ENCODE results near the gene GPR39.

DNA sequence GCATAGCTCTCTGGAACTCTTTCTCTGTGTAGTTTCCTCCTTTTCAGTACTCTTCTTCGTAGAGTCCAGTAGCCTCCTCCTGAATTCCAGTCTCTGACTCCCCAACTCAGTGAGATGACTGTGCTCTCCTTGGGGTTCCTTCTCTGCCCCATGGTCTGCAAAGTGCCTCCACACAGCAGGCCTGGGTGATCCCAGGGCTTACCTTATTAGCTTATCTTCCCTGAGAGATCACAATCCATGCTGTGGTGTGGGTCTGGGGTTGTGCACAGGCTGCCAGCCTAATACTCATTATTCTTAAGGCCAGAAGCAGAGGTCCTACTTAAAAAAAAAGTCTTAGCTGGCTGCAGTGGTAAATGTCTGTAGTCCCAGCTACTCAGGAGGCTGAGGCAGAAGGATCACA lies 4.6 kb upstream of the GPR39 start:
- TF ChIP-seq, protein P1, sequence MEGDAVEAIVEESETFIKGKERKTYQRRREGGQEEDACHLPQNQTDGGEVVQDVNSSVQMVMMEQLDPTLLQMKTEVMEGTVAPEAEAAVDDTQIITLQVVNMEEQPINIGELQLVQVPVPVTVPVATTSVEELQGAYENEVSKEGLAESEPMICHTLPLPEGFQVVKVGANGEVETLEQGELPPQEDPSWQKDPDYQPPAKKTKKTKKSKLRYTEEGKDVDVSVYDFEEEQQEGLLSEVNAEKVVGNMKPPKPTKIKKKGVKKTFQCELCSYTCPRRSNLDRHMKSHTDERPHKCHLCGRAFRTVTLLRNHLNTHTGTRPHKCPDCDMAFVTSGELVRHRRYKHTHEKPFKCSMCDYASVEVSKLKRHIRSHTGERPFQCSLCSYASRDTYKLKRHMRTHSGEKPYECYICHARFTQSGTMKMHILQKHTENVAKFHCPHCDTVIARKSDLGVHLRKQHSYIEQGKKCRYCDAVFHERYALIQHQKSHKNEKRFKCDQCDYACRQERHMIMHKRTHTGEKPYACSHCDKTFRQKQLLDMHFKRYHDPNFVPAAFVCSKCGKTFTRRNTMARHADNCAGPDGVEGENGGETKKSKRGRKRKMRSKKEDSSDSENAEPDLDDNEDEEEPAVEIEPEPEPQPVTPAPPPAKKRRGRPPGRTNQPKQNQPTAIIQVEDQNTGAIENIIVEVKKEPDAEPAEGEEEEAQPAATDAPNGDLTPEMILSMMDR (IDR thresholded peaks at IDR 0.05) = no peak
- no peak for TF ChIP-seq POLR2AphosphoS5 (IDR thresholded peaks at IDR 0.05)
- TF ChIP-seq POLR2A (IDR thresholded peaks at IDR 0.05) = no peak
